Endodermal cell (in vitro differentiated cells): ENCODE measurements around the gene TACC2. TPM values are rescaled to one million over a fixed set of nuclear protein-coding genes. Genes with fewer than 3 reads are reported as not detected.

Experiments used
- DNase-seq: peaks from one replicate; pipeline ENCODE4 v3.0.0-alpha.2; 2017
- H3K27ac ChIP-seq: 2 replicates; pipeline ENCODE4 v1.5.1; 2013; ENCODE audit warnings: mild to moderate bottlenecking, low read depth, low read length, moderate library complexity
- H3K27me3 ChIP-seq: 2 replicates; pipeline ENCODE4 v1.6.1; 2013; ENCODE audit warnings: mild to moderate bottlenecking, low read length, moderate library complexity; ENCODE audit not compliant: insufficient read depth, control insufficient read depth, poor library complexity, severe bottlenecking
- H3K36me3 ChIP-seq: 2 replicates; pipeline ENCODE4 v1.7.0; 2013; ENCODE audit warnings: mild to moderate bottlenecking, low read length, moderate library complexity; ENCODE audit not compliant: control insufficient read depth, insufficient read depth
- H3K4me1 ChIP-seq: one replicate; pipeline ENCODE4 v1.7.0; 2013; ENCODE audit warnings: low read length; ENCODE audit not compliant: control insufficient read depth, insufficient read depth
- H3K4me3 ChIP-seq: 2 replicates; pipeline ENCODE4 v1.5.1; 2013; ENCODE audit warnings: mild to moderate bottlenecking, low read length, moderate library complexity
- H3K9ac ChIP-seq: 2 replicates; pipeline ENCODE4 v1.6.1; 2013; ENCODE audit warnings: mild to moderate bottlenecking, low read length, moderate library complexity; ENCODE audit not compliant: poor library complexity, severe bottlenecking; ENCODE audit errors: extremely low read depth
- H3K9me3 ChIP-seq: 2 replicates; pipeline ENCODE4 v1.6.1; 2013; ENCODE audit warnings: mild to moderate bottlenecking, low read length, moderate library complexity; ENCODE audit not compliant: control insufficient read depth
- H3K27ac Mint-ChIP-seq: 2 replicates; pipeline ENCODE4 v1.8.0; 2020; ENCODE audit warnings: mixed read lengths
- H3K27me3 Mint-ChIP-seq: 2 replicates; pipeline ENCODE4 v1.8.0; 2021; ENCODE audit warnings: mild to moderate bottlenecking, mixed read lengths; ENCODE audit not compliant: insufficient read depth
- H3K36me3 Mint-ChIP-seq: 2 replicates; pipeline ENCODE4 v1.8.0; 2020; ENCODE audit warnings: low read depth, mixed read lengths
- H3K4me1 Mint-ChIP-seq: 2 replicates; pipeline ENCODE4 v1.8.0; 2020; ENCODE audit warnings: mixed read lengths
- H3K4me3 Mint-ChIP-seq: 2 replicates; pipeline ENCODE4 v1.8.0; 2020; ENCODE audit warnings: mild to moderate bottlenecking, moderate library complexity, mixed read lengths
- H3K9me3 Mint-ChIP-seq: 2 replicates; pipeline ENCODE4 v1.8.0; 2020; ENCODE audit warnings: mild to moderate bottlenecking, mixed read lengths
- CTCF ChIP-seq: fragments of 200-600 bp; sonication (generic); conservative IDR thresholded peaks from 2 replicates; pipeline ENCODE4 v1.5.0; 2021; ENCODE audit warnings: antibody characterized with exemption, mild to moderate bottlenecking
- WGBS, 2 experiments: methylation state at CpG; one replicate each; pipeline versions ENCODE4 v1.1.5 to v1.1.7; 2013; ENCODE audit warnings: missing lambda C conversion rate in 2 of 2, mixed read lengths in 1 of 2; ENCODE audit not compliant: insufficient coverage in 1 of 2, insufficient read length in 1 of 2; 5-methylcytosine and 5-hydroxymethylcytosine counted together
- total RNA-seq, 2 donors: library from RNA; stranded (reverse); fragmentation: NEBNext Ultra II Directional in 1 of 2; extraction: Animal tissue kit (Norgen Biotek cat#: 25700) in 1 of 2; gene quantifications; 2 replicates in 1 of 2; 3 replicates in 1 of 2; pipeline ENCODE4 v1.2.1, GENCODE V29; 2021

The TACC2 gene
- total RNA-seq, 2 donors from 2014 or later: 24.5 to 34.1 TPM

- WGBS, 2 experiments: 95 to 96% methylated on average over 3 to 5 of the region's 5 CpGs
Observed at GRCh38 chr10:122236690-122237306, 247.8 kb downstream of the TACC2 start.

GRCh38 chr10:122237331-122237990 is 248.5 kb downstream of the TACC2 start:
- no peaks in the 10 kb centered on the region for H3K4me1 ChIP-seq
- Mint-ChIP-seq H3K4me3 (no peak overlapping the region), H3K27ac (no peak overlapping the region), H3K36me3 (peaks cover 51% of the 10 kb centered on the region), H3K27me3 (no peaks in the 10 kb centered on the region), H3K9me3 (no peaks in the 10 kb centered on the region), H3K4me1 (no peaks in the 10 kb centered on the region)
- no peak for TF ChIP-seq CTCF
- no peak for DNase-seq
- H3K27me3 ChIP-seq: no peaks in the 10 kb centered on the region
- no peak overlapping the region for H3K27ac ChIP-seq
- no peak overlapping the region for H3K4me3 ChIP-seq
- no peaks in the 10 kb centered on the region for H3K9me3 ChIP-seq
- peaks cover 25% of the 10 kb centered on the region for H3K36me3 ChIP-seq
- no peak overlapping the region for H3K9ac ChIP-seq
- WGBS, 2 experiments: 91% methylated on average over 14 to 16 of the region's 17 CpGs

More at GRCh38 chr10:122236690-122237306, 247.8 kb downstream of the TACC2 start:
- no peaks in the 10 kb centered on the region for H3K27me3 ChIP-seq
- Mint-ChIP-seq H3K27ac (no peak overlapping the region), H3K27me3 (no peaks in the 10 kb centered on the region), H3K36me3 (peaks cover 46% of the 10 kb centered on the region), H3K9me3 (no peaks in the 10 kb centered on the region), H3K4me1 (no peaks in the 10 kb centered on the region), H3K4me3 (no peak overlapping the region)
- no peak overlapping the region for H3K27ac ChIP-seq
- no peak for TF ChIP-seq CTCF
- no peak for DNase-seq
- H3K4me1 ChIP-seq: no peaks in the 10 kb centered on the region
- no peak overlapping the region for H3K9ac ChIP-seq
- no peak overlapping the region for H3K4me3 ChIP-seq
- H3K36me3 ChIP-seq: peaks cover 25% of the 10 kb centered on the region
- H3K9me3 ChIP-seq: no peaks in the 10 kb centered on the region

- WGBS, 2 experiments: 92 to 94% methylated on average over 7 to 10 of the region's 10 CpGs
- H3K36me3 Mint-ChIP-seq: peaks cover 47% of the 10 kb centered on the region
- Histone ChIP-seq H3K27ac (no peak overlapping the region), H3K4me3 (no peak overlapping the region), H3K4me1 (no peaks in the 10 kb centered on the region), H3K27me3 (no peaks in the 10 kb centered on the region), H3K36me3 (peaks cover 32% of the 10 kb centered on the region), H3K9ac (no peak overlapping the region), H3K9me3 (no peaks in the 10 kb centered on the region)
- H3K4me1 Mint-ChIP-seq: peaks cover 6% of the 10 kb centered on the region
- no peak overlapping the region for H3K4me3 Mint-ChIP-seq
- H3K9me3 Mint-ChIP-seq: no peaks in the 10 kb centered on the region
- TF ChIP-seq CTCF: peak; percentile 37
- H3K27ac Mint-ChIP-seq: no peak overlapping the region
- no peaks in the 10 kb centered on the region for H3K27me3 Mint-ChIP-seq
- no peak for DNase-seq
Observed at GRCh38 chr10:122239578-122240257, 250.8 kb downstream of the TACC2 start.
